HEK293 (cell line): ENCODE measurements around the gene PSMD8.

Experiments used
- CTCF ChIA-PET: fragments of 350-600 bp; formaldehyde crosslinking; extraction: SDS; loops from one replicate; lab custom pipeline; 2021; ENCODE audit warnings: antibody characterized with exemption; lab: Yijun Ruan, JAX
- POLR2A ChIA-PET: fragments of 300-600 bp; formaldehyde crosslinking; extraction: SDS; loops from one replicate; lab custom pipeline; 2020; ENCODE audit warnings: antibody characterized with exemption, inconsistent platforms; lab: Yijun Ruan, JAX
- H3K27ac ChIP-seq: fragments of 200-500 bp; sonication (Bioruptor generic); 2 replicates; pipeline ENCODE4 v1.5.1; 2014; ENCODE audit warnings: low read depth, low read length, control low read depth, inconsistent platforms; ENCODE audit errors: extremely low read depth
- H3K36me3 ChIP-seq, 2 experiments: fragments of 200-500 bp in 1 of 2; sonication (Bioruptor generic) in 1 of 2; 1 replicate in 1 of 2; 2 replicates in 1 of 2; pipeline ENCODE4 v1.5.1; 2014 to 2017; ENCODE audit warnings: inconsistent platforms in 2 of 2, low read length in 2 of 2; ENCODE audit not compliant: control insufficient read depth in 2 of 2, insufficient read depth in 1 of 2
- H3K4me1 ChIP-seq: fragments of 200-500 bp; sonication (Bioruptor generic); 2 replicates; pipeline ENCODE4 v1.5.1; 2014; ENCODE audit warnings: mild to moderate bottlenecking, low read length, inconsistent platforms; ENCODE audit not compliant: control insufficient read depth, insufficient read depth
- H3K4me3 ChIP-seq: 2 replicates; pipeline ENCODE4 v1.5.1; 2011; ENCODE audit warnings: low read depth, mild to moderate bottlenecking, control low read depth, low read length, moderate library complexity
- H3K9me3 ChIP-seq: fragments of 200-500 bp; sonication (Bioruptor generic); 2 replicates; pipeline ENCODE4 v1.5.1; 2014; ENCODE audit warnings: low read depth, low read length, inconsistent platforms; ENCODE audit not compliant: control insufficient read depth, insufficient read depth
- EGR2 ChIP-seq: fragments of 450-650 bp; formaldehyde crosslinking; IDR thresholded peaks from 2 replicates; pipeline ENCODE4 v1.5.1; 2016; ENCODE audit warnings: low read depth, missing biosample characterization, missing genetic modification characterization
- GLIS1 ChIP-seq: fragments of 450-650 bp; formaldehyde crosslinking; IDR thresholded peaks from 2 replicates; pipeline ENCODE4 v1.5.1; 2016; ENCODE audit warnings: missing biosample characterization, missing genetic modification characterization
- KLF16 ChIP-seq: fragments of 450-650 bp; formaldehyde crosslinking; IDR thresholded peaks from 2 replicates; pipeline ENCODE4 v1.5.1; 2017; ENCODE audit warnings: missing biosample characterization, missing genetic modification characterization
- KLF9 ChIP-seq: fragments of 450-650 bp; formaldehyde crosslinking; IDR thresholded peaks from 2 replicates; pipeline ENCODE4 v1.5.1; 2016; ENCODE audit warnings: missing biosample characterization, missing genetic modification characterization, low read depth
- PATZ1 ChIP-seq: fragments of 450-650 bp; formaldehyde crosslinking; IDR thresholded peaks from 2 replicates; pipeline ENCODE4 v1.5.1; 2016; ENCODE audit warnings: missing biosample characterization, missing genetic modification characterization
- PRDM1 ChIP-seq: fragments of 450-650 bp; formaldehyde crosslinking; IDR thresholded peaks from 2 replicates; pipeline ENCODE4; 2016; ENCODE audit warnings: missing biosample characterization, missing genetic modification characterization
- ZBTB48 ChIP-seq: fragments of 450-650 bp; formaldehyde crosslinking; IDR thresholded peaks from 2 replicates; pipeline ENCODE4 v1.5.1; 2016; ENCODE audit warnings: missing biosample characterization, missing genetic modification characterization
- ZIC2 ChIP-seq: fragments of 450-650 bp; formaldehyde crosslinking; IDR thresholded peaks from 2 replicates; pipeline ENCODE4 v1.5.1; 2016; ENCODE audit warnings: missing biosample characterization, missing genetic modification characterization
- ZNF121 ChIP-seq: fragments of 450-650 bp; formaldehyde crosslinking; IDR thresholded peaks from 2 replicates; pipeline ENCODE4 v1.5.1; 2016; ENCODE audit warnings: missing biosample characterization, missing genetic modification characterization
- ZNF148 ChIP-seq: fragments of 450-650 bp; formaldehyde crosslinking; IDR thresholded peaks from 2 replicates; pipeline ENCODE4 v1.5.0; 2017; ENCODE audit warnings: missing biosample characterization, missing genetic modification characterization, borderline replicate concordance
- ZNF184 ChIP-seq: fragments of 450-650 bp; IDR thresholded peaks from 2 replicates; pipeline ENCODE4 v1.5.1; 2018; ENCODE audit warnings: missing biosample characterization, mild to moderate bottlenecking, missing genetic modification characterization
- ZNF223 ChIP-seq: fragments of 450-650 bp; formaldehyde crosslinking; IDR thresholded peaks from 2 replicates; pipeline ENCODE4 v1.5.1; 2016; ENCODE audit warnings: missing biosample characterization, missing genetic modification characterization
- ZNF266 ChIP-seq: fragments of 450-650 bp; formaldehyde crosslinking; IDR thresholded peaks from 2 replicates; pipeline ENCODE4 v1.5.1; 2016; ENCODE audit warnings: missing biosample characterization, missing genetic modification characterization, low read depth
- ZNF311 ChIP-seq: fragments of 450-650 bp; formaldehyde crosslinking; IDR thresholded peaks from 2 replicates; pipeline ENCODE4 v1.5.1; 2017; ENCODE audit warnings: missing biosample characterization, missing genetic modification characterization, borderline replicate concordance
- ZNF366 ChIP-seq: fragments of 450-650 bp; formaldehyde crosslinking; conservative IDR thresholded peaks from 2 replicates; pipeline ENCODE4 v1.5.1; 2016; ENCODE audit warnings: missing biosample characterization, missing genetic modification characterization
- ZNF416 ChIP-seq: fragments of 450-650 bp; formaldehyde crosslinking; IDR thresholded peaks from 2 replicates; pipeline ENCODE4 v1.5.1; 2016; ENCODE audit warnings: missing biosample characterization, missing genetic modification characterization
- ZNF600 ChIP-seq: fragments of 450-650 bp; formaldehyde crosslinking; IDR thresholded peaks from 2 replicates; pipeline ENCODE4 v1.5.1; 2016; ENCODE audit warnings: missing biosample characterization, missing genetic modification characterization
- ZNF623 ChIP-seq: fragments of 450-650 bp; formaldehyde crosslinking; IDR thresholded peaks from 2 replicates; pipeline ENCODE4 v1.5.1; 2016; ENCODE audit warnings: missing biosample characterization, missing genetic modification characterization
- ZNF785 ChIP-seq: fragments of 450-650 bp; formaldehyde crosslinking; IDR thresholded peaks from 2 replicates; pipeline ENCODE4 v1.5.1; 2016; ENCODE audit warnings: missing biosample characterization, missing genetic modification characterization
- TF ChIP-seq, protein P1 (sequence below): fragments of 450-650 bp; formaldehyde crosslinking; IDR thresholded peaks from 2 replicates; pipeline ENCODE4 v1.5.1; 2016; ENCODE audit warnings: missing biosample characterization, missing genetic modification characterization
- TF ChIP-seq, protein P2 (sequence below): fragments of 450-650 bp; formaldehyde crosslinking; IDR thresholded peaks from 2 replicates; pipeline ENCODE4 v1.5.1; 2016; ENCODE audit warnings: missing biosample characterization, missing genetic modification characterization

PSMD8 gene

GRCh38 chr19:38389957-38390924 is 15.9 kb downstream of the PSMD8 start (continued):
- peak; percentile 76 for TF ChIP-seq ZNF366 (tag by site-specific recombination)
- TF ChIP-seq ZNF311: no peak
- no peak for TF ChIP-seq ZNF266
- TF ChIP-seq ZNF148 (tag by site-specific recombination): 0 out of 2 replicates have a peak, but pooled peaks have one; percentile 22
- TF ChIP-seq ZNF785: 0 out of 2 replicates have a peak, but pooled peaks have one; percentile 48
- 0 out of 2 replicates have a peak, but pooled peaks have one; percentile 21 for TF ChIP-seq ZNF416 (tag by site-specific recombination)
- TF ChIP-seq ZBTB48: peak; percentile 37; the same call in 1 of the 2 replicates
- TF ChIP-seq KLF16 (tag by site-specific recombination): no peak
- peak; percentile 43 for TF ChIP-seq PRDM1 (tag by site-specific recombination)
- 0 out of 2 replicates have a peak, but pooled peaks have one; percentile 6 for TF ChIP-seq ZNF223 (tag by site-specific recombination)

GRCh38 chr19:38391911-38392464 is 17.6 kb downstream of the PSMD8 start:
- H3K4me3 ChIP-seq: no peak overlapping the region
- POLR2A ChIA-PET: interaction anchor here (1.6 to 1.7 kb wide), 2 partner anchors 8 to 10 kb away, joined by 4 to 5 read pairs; no protein-coding TSS in a partner anchor
- H3K36me3 ChIP-seq: peaks cover 5 to 10% of the 10 kb centered on the region in 2 experiments; a peak in 2 of 3 replicates
- CTCF ChIA-PET: interaction anchor here (0.6 to 9.2 kb wide), 3 partner anchors 12 to 442 kb away, joined by 3 to 76 read pairs (median 4); partner anchors contain the start of genes FAM98C and PSMD8
- H3K4me1 ChIP-seq: peaks cover 14% of the 10 kb centered on the region
- H3K9me3 ChIP-seq: no peaks in the 10 kb centered on the region
- no peak overlapping the region for H3K27ac ChIP-seq
- TF ChIP-seq PATZ1 (no peak), ZNF184 (tag by site-specific recombination) (no peak), ZIC2 (tag by site-specific recombination) (peak; percentile 74)
- TF ChIP-seq, protein P1, sequence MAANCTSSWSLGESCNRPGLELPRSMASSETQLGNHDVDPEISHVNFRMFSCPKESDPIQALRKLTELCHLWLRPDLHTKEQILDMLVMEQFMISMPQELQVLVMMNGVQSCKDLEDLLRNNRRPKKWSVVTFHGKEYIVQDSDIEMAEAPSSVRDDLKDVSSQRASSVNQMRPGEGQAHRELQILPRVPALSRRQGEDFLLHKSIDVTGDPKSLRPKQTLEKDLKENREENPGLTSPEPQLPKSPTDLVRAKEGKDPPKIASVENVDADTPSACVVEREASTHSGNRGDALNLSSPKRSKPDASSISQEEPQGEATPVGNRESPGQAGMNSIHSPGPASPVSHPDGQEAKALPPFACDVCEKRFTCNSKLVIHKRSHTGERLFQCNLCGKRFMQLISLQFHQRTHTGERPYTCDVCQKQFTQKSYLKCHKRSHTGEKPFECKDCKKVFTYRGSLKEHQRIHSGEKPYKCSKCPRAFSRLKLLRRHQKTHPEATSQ (tag by site-specific recombination): no peak

GRCh38 chr19:38392707-38393308 is 18.4 kb downstream of the PSMD8 start:
- ChIA-PET CTCF (interaction anchor here (0.6 to 9.2 kb wide), 3 partner anchors 11 to 168 kb away, joined by 4 to 76 read pairs (median 5); partner anchors contain the start of genes FAM98C and PSMD8), POLR2A (interaction anchor here (1.6 kb wide), 1 partner anchor 10 kb away, joined by 5 read pairs; no protein-coding TSS in a partner anchor)
- no peak overlapping the region for H3K27ac ChIP-seq
- H3K36me3 ChIP-seq: peaks cover 5 to 10% of the 10 kb centered on the region in 2 experiments; a peak in 2 of 3 replicates
- no peak overlapping the region for H3K4me3 ChIP-seq
- peaks cover 9% of the 10 kb centered on the region for H3K4me1 ChIP-seq
- H3K9me3 ChIP-seq: no peaks in the 10 kb centered on the region
- TF ChIP-seq GLIS1 (tag by site-specific recombination) (peak; percentile 97), ZBTB48 (peak; percentile 79), KLF9 (tag by site-specific recombination) (peak; percentile 27; the same call in 1 of the 2 replicates), ZNF121 (no peak), ZNF366 (tag by site-specific recombination) (0 out of 2 replicates have a peak, but pooled peaks have one; percentile 10), EGR2 (tag by site-specific recombination) (peak; percentile 93), ZNF600 (tag by site-specific recombination) (peak; percentile 98), ZNF623 (peak; percentile 96)
- TF ChIP-seq, protein P2, sequence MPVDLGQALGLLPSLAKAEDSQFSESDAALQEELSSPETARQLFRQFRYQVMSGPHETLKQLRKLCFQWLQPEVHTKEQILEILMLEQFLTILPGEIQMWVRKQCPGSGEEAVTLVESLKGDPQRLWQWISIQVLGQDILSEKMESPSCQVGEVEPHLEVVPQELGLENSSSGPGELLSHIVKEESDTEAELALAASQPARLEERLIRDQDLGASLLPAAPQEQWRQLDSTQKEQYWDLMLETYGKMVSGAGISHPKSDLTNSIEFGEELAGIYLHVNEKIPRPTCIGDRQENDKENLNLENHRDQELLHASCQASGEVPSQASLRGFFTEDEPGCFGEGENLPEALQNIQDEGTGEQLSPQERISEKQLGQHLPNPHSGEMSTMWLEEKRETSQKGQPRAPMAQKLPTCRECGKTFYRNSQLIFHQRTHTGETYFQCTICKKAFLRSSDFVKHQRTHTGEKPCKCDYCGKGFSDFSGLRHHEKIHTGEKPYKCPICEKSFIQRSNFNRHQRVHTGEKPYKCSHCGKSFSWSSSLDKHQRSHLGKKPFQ (tag by site-specific recombination): no peak
